ENCODE measurements around the gene SERAC1.

- TF ChIP-seq ELK1 (IDR thresholded peaks at IDR 0.05; ENCODE audit: borderline replicate concordance, low read depth, low read length): no peak
- TF ChIP-seq CTCF (conservative IDR thresholded peaks at IDR 0.05; ENCODE audit: low read depth, low read length): no peak
- no peak for TF ChIP-seq RAD21 (IDR thresholded peaks at IDR 0.05; ENCODE audit: low read length)
- no peak for TF ChIP-seq POLR2A (IDR thresholded peaks at IDR 0.05; ENCODE audit: low read depth, low read length)
- TF ChIP-seq CEBPB (IDR thresholded peaks at IDR 0.05; ENCODE audit: low read depth, low read length): no peak
- no peak for TF ChIP-seq RFX5 (IDR thresholded peaks at IDR 0.05; ENCODE audit: low read depth, low read length)
- no peak for TF ChIP-seq USF2 (IDR thresholded peaks at IDR 0.05; ENCODE audit: low read depth, low read length)
- TF ChIP-seq MXI1 (IDR thresholded peaks at IDR 0.05; ENCODE audit: borderline replicate concordance, low read depth, low read length): no peak
- TF ChIP-seq MAZ (IDR thresholded peaks at IDR 0.05; ENCODE audit: borderline replicate concordance, low read depth, low read length): no peak
- TF ChIP-seq SMC3 (IDR thresholded peaks at IDR 0.05; ENCODE audit: low read depth, low read length): no peak
- TF ChIP-seq RCOR1 (IDR thresholded peaks at IDR 0.05; ENCODE audit: insufficient replicate concordance, low read length): no peak
- TF ChIP-seq BHLHE40 (IDR thresholded peaks at IDR 0.05; ENCODE audit: low read depth, low read length): no peak
Observed at GRCh38 chr6:158113802-158114201, 54.3 kb downstream of the SERAC1 start.

All from IMR-90 (cell line).